GM21526 (cell line): Measurements from ENCODE around the gene ERO1A.
"Not testable (repeated sequence)": the region's sequence is repeated elsewhere in the genome, so short reads cannot be mapped to it uniquely, and the experiment has no call there.

ENCODE experiments used
- ATAC-seq: cut with Tn5 transposase; IDR thresholded peaks from one replicate; pipeline ENCODE4 v1.9.1; 2021; ENCODE audit warnings: moderate library complexity; ENCODE audit not compliant: unreplicated experiment, low FRiP score

ERO1A gene, protein sequence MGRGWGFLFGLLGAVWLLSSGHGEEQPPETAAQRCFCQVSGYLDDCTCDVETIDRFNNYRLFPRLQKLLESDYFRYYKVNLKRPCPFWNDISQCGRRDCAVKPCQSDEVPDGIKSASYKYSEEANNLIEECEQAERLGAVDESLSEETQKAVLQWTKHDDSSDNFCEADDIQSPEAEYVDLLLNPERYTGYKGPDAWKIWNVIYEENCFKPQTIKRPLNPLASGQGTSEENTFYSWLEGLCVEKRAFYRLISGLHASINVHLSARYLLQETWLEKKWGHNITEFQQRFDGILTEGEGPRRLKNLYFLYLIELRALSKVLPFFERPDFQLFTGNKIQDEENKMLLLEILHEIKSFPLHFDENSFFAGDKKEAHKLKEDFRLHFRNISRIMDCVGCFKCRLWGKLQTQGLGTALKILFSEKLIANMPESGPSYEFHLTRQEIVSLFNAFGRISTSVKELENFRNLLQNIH

DNA sequence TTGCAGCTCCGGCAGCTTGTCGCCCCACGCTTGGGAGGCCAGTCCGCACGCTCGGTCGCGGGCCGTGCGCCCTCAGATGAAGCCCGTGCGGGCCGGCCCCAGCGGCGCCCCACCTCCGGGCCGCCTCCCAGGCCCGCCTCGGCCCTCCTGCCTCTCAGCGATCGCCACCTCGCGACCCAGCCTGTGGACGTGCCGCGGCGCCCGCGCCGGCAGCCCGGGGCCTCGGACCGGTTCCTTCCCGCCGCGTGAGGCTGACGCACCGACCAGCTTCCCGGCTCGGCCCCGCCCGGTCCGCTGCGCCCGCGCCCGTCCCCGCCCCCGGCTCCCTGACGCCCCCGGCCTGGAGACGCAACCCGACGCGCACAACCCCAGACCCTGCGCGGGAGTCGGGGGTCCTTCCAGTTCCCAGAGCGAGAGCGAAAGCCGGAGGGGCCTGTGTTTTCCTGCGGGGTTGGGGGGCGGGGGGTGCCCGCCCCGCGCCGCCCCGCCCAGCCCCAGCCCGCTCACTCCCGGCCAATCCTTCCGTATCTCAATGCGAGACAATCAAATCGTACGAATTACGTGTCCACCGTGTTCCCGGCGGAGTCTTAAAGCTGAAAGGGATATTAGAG is at the start of gene ERO1A:
ERO1A (minus strand) TSS at position 78 of the 611 bp plus-strand sequence; CDS start at position 1, 77 bp downstream.
- ATAC-seq = peak; percentile 64

DNA sequence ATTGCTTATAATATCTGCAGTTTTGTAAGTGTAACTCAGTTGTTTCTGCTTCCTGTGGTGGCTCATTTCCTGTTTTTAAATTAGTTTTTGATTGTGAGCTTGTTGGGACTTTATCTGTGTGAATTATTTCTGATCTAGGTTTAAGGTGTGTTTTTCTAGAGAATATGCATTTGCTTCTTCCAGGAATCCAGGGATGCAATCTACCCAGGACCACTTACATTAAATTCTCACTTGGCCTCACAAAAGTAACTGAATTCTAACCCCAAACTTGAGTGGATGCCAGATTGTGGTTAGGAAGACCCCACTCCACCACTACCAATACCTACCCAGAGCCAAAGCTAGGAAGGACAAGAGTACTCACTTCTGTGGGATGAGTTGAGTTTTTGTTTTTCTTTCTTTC is 46.5 kb upstream of the ERO1A start:
- no peak for ATAC-seq

DNA sequence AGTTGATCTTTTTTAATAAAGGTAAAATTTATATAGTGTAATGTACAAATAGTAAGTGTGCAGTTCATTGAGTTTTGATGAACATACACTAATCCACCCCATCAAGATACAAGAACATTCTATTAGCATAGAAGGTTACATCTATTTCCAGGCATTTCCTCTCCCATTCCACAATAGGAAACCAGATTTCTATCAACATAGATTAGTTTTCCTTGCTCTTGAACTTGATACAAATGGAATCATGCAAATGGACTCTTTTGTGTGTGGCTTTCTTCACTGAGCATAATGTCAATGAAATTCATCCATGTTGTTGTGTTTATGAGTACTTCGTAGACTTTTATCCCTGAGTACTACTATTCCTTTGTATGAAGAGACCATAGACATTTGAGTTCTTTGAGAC is 45.4 kb upstream of the ERO1A start:
- no peak for ATAC-seq

DNA sequence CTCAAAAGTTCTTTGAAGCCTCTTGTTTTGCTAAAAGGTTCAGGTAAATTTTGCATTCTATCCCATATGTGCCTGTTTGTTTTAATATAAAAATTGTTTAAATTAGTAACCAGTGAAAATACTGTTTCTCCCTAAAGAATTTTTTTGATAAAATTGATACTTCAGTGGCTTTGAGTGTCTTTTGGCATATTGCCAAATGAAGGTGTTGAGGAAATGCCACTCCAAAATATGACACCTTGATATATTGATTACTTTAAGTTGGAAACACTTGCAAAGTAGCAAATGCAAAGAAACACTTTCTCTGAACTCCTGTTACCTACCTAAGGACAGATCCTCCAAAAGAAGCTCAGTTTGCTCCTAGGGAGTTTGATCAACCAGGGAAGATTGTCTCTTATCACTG is 43.1 kb upstream of the ERO1A start:
- no peak for ATAC-seq

DNA sequence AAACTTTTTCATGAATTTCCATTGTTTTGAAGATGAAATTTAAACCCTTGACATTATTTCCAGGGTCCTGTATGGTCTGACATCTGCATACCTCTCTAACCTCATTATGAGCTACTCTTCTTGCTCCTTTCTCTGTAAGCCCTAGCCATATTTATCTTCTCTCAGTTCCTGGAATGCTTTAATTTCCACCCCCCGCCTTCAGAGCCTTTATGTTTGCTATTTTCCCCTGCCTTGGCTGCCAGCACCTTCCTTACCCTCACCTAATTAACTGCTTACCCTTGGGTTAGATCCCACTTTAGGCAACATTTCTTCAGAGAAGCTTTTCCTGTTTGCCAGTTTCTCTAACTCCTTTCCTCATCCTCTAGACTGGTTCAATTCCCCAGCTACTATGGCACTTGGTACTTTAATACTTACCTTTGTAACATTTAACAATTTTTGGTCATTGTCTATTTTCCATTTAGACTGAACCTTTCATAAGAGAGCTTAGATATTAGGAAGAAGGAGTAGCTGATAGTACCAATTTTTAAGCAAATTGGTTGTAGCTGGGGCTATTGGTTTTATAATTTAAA is 40.6 kb upstream of the ERO1A start:
- no peak for ATAC-seq

DNA sequence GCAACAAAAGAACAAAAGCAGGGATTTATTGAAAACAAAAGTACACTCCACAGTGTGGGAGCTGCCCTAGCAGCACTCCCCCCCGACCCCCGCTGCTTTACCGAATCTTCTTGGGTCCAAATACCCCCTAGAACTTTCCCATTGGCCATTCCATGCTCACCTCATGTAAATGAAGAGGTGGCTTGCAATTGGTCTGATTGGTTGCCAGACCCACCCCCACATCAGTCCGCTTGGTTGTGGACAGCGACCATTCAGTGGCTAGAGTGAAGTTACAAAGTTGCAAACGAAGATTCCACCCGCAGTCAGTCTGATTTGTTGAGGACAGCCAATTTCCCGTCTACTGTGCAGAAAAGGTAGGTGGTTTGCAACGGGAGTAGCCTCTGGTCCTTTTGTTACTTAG is 38.5 kb upstream of the ERO1A start:
- no peak for ATAC-seq

DNA sequence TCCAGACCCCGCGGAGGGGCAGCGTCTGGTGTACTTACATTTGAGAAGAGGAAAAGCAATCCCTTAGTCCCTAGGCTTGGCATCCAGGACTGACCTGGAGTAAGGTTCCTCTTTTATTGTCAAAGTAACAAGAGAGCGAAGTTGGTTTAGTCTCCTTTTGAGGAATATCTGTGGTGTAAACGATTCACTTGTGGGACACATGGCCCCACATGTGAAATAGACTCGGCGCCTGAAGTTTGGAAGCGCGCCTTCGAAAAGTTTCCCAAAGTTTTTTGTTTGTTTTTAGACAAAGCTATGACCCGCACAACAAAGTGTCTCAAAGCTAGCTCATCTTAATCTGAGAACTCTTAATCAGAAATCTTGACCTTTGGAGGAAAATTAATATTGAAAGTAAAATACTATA is 35.4 kb upstream of the ERO1A start:
- no peak for ATAC-seq

DNA sequence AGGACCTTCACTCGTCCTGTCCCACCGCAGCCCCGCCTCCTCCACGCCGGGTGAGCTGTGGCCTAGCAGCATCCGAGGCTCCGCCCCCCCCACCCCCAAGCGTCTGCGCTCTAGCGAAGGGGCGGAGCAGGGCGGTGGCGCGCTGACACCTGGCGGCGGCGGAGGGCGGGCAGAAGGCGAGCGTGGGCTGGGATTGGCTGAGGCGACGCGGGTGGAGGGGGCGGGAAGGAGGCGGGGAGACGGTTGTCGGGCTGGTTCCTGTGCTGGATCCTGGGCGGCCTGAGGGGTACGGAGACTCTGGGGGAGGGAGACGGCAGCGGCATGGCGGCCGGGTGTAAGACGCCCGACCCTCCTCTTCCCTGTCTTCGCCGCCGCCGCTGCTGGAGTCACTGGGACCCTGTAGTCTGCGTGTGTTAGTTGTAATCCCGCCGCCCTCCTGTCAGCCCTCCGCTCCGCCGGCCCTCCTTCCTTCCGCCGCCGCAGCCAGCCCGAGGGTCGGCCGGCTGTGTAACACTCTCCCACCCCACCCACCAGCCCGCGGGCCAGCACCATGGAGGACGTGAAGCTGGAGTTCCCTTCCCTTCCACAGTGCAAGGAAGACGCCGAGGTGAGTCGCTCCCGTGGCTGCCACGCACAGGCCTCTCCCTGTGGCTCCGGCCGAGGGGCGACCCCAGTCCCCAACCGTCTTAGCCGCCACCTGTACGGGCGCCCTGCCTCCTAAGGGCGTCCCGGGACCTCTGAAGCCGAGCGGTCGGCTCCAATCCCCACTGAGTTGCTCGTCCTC is 34.8 kb upstream of the ERO1A start, which contains the start of gene STYX:
STYX (plus strand) TSS at position 242 of the 784 bp plus-strand sequence; CDS start at position 551, 309 bp downstream.
- peak; percentile 93 for ATAC-seq

DNA sequence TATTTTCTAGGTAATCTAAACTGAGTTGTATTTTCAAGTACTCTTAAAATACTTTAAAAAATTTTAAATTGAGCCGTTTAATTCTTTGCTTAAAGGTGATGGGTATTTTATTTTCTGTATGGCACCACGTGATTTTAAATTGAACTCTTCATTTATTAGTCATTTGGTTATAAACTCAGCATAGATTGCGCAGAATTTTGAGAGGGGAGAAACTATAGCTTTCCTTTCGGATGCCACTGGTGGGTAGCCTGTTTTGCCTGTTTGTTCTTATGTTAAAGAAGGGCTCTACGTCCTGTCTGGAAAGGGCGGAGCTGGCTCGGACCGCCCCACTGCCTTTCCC is 34.2 kb upstream of the ERO1A start:
- no peak for ATAC-seq

DNA sequence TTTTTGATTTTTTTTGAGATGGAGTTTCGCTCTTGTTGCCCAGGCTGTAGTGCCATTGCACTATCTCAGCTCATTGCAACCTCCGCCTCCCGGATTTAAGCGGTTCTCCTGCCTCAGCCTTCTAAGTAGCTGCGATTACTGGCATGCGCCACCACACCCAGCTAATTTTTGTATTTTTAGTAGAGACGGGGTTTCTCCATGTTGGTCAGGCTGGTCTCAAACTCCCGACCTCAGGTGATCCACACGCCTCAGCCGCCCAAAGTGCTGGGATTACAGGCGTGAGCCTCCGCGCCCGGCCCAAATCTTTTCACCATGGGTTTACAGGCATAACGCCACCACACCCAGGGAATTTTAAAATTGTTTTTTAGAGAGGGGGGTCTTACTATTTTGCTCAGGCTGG is 33.7 kb upstream of the ERO1A start:
- ATAC-seq = not testable (repeated sequence)

DNA sequence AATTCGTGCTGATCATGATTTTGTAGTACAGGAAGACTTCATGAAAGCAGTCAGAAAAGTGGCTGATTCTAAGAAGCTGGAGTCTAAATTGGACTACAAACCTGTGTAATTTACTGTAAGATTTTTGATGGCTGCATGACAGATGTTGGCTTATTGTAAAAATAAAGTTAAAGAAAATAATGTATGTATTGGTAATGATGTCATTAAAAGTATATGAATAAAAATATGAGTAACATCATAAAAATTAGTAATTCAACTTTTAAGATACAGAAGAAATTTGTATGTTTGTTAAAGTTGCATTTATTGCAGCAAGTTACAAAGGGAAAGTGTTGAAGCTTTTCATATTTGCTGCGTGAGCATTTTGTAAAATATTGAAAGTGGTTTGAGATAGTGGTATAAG is 32.2 kb upstream of the ERO1A start:
- ATAC-seq = not testable (repeated sequence)

DNA sequence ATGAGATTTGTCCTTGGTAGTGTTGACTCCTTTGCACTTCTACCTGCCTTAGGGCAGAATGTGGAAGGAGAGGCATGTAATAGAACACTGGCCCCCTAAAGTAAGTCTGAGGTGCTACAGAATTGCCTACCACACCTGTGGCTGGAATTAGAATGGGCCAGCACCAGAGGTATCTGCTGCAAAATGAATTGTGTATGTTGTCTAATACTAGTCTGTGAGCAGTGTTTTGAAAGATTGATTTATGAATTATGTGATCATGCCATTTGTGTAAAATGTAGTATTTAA is 28.9 kb upstream of the ERO1A start:
- no peak for ATAC-seq

DNA sequence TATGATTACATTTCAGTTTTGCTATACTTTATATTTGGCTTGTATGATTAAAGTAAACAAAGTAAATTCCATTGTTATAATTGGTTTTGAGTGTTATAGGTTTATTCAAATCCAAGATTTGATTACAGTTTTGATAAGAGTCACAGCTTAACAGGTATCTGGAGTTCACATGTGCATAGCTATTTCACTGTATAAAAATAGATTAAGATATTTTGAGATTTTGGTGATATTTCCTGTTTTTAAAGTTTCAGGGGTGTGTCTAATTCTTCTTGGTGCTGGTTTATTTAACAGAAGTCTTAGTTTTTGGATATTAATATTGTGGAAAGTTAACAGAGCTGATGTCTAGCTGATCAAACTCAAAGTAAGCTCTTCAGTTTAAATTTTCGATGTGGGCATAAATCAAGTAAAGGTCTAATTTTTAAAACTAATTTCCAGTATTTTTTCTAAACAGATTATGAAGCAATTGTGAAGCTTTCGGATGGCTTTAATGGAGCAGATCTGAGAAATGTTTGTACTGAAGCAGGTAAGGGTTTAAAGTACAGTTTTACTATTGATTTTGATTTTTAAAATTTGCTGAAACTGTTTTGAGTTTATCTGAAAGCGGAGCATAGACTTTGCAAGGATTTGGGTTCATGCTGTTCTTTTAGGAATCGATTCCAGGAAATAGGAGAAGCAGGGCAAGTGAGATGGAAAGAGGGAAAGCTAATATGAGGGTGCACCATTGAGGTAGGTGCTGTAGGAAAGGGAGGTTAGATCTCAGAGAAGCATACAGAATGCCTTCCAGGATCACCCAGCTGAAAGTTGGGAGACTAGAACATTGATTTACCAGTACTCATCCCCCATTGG is 28.4 kb upstream of the ERO1A start:
- no peak for ATAC-seq

DNA sequence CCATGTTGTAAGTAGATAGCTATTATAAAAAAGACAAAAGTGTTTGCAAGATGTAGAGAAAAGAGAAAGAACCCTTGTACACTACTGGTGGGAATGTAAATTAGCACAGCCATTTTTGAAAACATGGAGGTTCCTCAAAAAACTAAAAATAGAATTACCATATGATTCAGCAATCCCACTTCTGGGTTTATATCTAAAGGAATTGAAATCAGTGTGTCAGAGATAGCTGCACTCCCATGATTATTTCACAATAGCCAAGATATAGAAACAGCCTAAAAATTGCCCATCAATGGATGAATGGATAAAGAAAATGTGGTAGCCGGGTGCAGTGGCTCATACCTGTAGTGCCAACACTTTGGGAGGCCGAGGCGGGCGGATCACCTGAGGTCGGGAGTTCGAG is 20.8 kb upstream of the ERO1A start:
- no peak for ATAC-seq

DNA sequence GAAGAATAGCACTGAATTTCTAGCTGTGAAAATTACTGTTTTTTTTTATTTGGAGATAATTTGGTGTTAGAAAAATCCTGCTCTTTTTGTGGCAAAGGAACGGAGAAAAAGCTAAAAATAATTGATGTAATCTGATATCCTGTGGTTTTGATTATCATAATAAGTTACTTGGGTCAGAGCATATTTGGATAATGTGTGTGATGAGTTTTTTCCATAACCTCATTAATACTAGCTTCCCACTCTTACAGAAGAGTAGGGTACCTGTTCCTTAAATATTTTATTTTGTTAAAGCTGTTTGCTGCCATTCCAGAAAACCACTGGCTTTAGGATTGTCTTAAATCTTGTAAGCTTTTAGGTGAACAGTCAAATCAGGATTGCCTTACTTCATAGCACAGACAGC is 16.3 kb upstream of the ERO1A start:
- ATAC-seq = no peak

DNA sequence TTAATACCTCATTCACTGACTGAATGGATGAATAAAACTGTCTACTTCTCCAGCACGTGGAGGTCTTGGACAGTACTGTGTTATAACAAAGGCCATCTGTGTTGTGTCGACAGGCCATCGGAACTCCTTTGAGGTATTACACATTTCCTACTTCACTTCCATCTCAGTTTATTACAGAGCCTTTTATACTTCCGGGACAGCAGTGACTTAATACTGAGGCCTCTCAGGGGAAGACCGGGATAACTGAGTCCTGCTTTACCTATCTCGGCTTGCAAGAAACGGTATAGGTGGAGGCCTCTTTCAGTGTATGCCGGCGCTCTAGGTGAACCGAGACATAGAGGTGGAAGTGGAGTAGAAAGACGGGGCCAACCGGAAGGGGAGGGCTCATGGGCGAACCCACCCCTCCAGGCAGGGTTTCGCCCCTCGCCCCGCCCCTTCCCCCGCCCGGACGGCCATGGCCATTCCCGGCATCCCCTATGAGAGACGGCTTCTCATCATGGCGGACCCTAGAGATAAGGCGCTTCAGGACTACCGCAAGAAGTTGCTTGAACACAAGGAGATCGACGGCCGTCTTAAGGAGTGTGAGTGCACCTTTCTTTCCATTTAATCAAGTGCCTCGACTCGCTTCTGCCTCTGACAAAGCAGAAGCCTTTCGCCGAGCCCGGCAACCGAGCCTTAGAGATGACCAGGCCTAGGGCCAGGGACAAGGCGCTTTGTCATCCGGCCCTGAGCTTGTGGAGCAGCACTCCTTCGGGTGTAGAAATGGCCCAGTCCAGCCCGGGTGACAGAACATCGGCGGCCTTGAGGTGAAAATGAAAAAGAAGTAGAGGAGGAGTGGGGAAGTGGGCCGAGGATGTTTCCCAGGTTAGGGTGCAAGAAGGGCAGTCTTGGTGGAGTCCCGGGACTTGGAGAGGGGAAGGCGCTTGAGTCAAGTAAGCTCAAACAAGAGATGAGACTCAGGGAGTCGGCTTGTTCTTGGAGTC is 11.7 kb upstream of the ERO1A start, which contains the start of gene PSMC6:
PSMC6 (plus strand) TSS at position 477 of the 983 bp plus-strand sequence; CDS start at position 497, 20 bp downstream.
- ATAC-seq = peak; percentile 97

DNA sequence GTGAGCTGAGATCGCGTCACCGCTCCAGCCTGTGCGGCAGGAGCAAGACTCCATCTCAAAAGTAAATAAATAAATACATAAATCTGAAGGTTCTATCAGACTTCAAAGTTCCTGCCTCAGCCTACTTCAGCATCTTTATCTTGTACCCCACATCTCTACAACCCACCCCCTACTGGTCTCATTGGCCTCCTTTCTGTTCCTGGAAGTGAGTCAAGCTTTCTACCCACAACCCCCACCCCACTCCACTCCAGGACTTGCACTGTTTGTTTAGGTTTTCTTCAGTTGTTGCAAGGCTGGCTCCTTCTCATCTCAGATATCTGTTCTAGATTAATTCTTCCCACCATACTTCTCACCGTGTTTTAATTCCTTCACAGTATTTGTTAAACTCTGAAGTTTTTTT is 10.9 kb upstream of the ERO1A start:
- ATAC-seq = no peak

DNA sequence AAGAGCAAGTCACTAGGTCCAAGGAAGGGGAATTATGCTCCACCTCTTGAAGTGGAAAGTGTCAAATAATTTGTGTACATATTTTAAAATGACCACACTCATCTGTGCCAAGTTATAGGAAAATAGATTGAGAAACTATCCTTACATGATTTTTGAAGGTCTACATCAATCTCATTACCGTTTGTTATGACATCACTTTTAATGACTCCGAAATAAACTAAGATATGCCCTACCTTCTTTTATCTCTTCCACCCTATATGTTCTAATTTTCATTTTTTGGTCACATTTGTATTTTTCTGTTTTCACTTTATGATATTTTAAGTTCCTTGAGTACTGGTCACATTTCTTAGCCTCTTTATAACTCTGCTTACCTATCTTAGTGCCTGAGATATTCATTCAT is 8.3 kb upstream of the ERO1A start:
- ATAC-seq = no peak

DNA sequence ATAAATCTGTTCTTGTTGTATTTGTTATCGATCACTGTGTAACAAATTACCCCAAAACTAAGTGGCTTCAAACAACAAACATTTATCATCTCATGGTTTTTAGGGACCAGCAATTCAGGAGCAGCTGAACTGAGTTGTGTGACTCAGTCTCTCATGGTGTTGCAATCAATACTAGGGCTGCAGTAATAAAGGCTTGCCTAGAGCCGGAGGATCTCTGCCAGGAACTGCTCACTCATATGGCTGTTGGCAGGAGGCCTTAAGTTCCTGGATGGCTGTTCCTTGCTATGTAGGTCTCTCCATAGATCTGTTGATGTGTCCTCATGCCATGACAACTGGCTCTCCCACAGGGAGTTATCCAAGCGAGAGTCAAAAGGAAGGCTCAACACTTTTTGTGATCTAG is 7.9 kb upstream of the ERO1A start:
- no peak for ATAC-seq
